Right lobe of liver (tissue), 6 donors: ENCODE results near the gene GKN1. TPM values are rescaled to one million over a fixed set of nuclear protein-coding genes. Genes with fewer than 3 reads are reported as not detected.

Experiments
- ATAC-seq, 4 donors: fragments of 200-7000 bp; cut with Tn5 transposase; one replicate each; pipeline ENCODE4 v1.9.1; 2020; ENCODE audit warnings: mild to moderate bottlenecking in 4 of 4, moderate library complexity in 4 of 4
- DNase-seq, 3 donors: peaks; one replicate each; pipeline ENCODE4 v3.0.0-alpha.2; 2020
- H3K27ac ChIP-seq, 3 donors: fragments of 200-600 bp; one replicate each; pipeline ENCODE4 v1.8.0; 2022
- H3K27me3 ChIP-seq, 2 donors: fragments of 200-600 bp; one replicate each; pipeline ENCODE4 v1.8.0; 2022
- H3K36me3 ChIP-seq, 4 donors: fragments of 200-600 bp; sonication (generic) in 1 of 4; one replicate each; pipeline versions ENCODE4 v1.5.1 to v1.8.0; 2017 to 2022; ENCODE audit warnings: control low read depth in 1 of 4
- H3K4me1 ChIP-seq, 4 donors: fragments of 200-600 bp; sonication (generic) in 1 of 4; one replicate each; pipeline versions ENCODE4 v1.5.1 to v1.8.0; 2017 to 2022; ENCODE audit warnings: control low read depth in 1 of 4
- H3K4me3 ChIP-seq, 3 donors: fragments of 200-600 bp; one replicate each; pipeline ENCODE4 v1.8.0; 2022
- H3K9me3 ChIP-seq, 4 donors: fragments of 200-600 bp; sonication (generic) in 1 of 4; one replicate each; pipeline versions ENCODE4 v1.5.1 to v1.8.0; 2017 to 2022; ENCODE audit warnings: control low read depth in 1 of 4
- CTCF ChIP-seq, 4 donors: fragments of 200-600 bp in 3 of 4; fragments of 450-650 bp in 1 of 4; IDR thresholded peaks; one replicate each; pipeline versions ENCODE4 v1.5.1 to v1.8.0; 2016 to 2022; ENCODE audit warnings: antibody characterized with exemption in 4 of 4, mild to moderate bottlenecking in 2 of 4
- POLR2A ChIP-seq: fragments of 450-650 bp; IDR thresholded peaks from one replicate; pipeline ENCODE4 v1.6.1; 2017; ENCODE audit warnings: antibody characterized with exemption, mild to moderate bottlenecking
- WGBS: methylation state at CpG from one replicate; pipeline ENCODE4 v1.1.6; 2018; ENCODE audit warnings: low coverage, low lambda C conversion rate; ENCODE audit not compliant: insufficient coverage; ENCODE audit errors: missing lambda C conversion rate; 5-methylcytosine and 5-hydroxymethylcytosine counted together
- intact Hi-C, 2 donors: fragments of 100-400 bp; cut with DNase I; formaldehyde crosslinking; loops; one replicate each; pipeline versions ENCODE4 v1.11.2 to v1.14.1; 2022
- total RNA-seq, 6 experiments: library from RNA; depleted of rRNA in 2 of 6; stranded (reverse); fragments of >200 nt in 2 of 6; fragmentation: NEBNext Ultra II Directional in 3 of 6; extraction: Animal tissue kit (Norgen Biotek cat#: 25700) in 3 of 6; gene quantifications; one replicate each; pipeline versions ENCODE4 v1.1.0 to v1.2.4, GENCODE V29; 2016 to 2023
- donor health status: DM: no; HTN: yes; CAD: no.
- donor health status: DM: no; HTN: no; CAD: no.
- donor health status: DM: no; HTN: no; CAD: no.
- donor health status: DM: no; HTN: yes; CAD: no.
- donor health status: DM: no; HTN: yes; CAD: no.

Gene GKN1
- total RNA-seq, 6 experiments from 2014 or later, result not detected

DNA sequence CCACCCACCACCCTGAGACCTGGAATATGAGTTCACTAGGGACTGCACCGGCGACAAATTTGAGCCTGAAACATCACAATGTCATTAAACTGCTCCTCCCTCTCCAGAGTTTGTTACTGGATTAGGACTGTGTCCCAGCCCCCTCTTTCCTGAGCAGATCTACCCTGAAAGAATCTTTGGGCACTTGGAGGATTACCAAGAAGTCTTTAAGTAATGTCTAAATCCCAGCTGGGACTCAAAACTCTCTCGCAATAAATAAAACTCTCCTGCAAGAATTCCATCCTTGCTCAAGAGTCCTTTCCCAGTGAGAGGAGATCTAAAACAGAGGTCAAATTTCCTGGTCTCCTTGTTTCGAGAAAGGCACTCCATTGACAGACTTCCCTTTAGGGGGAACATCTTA lies 42.6 kb upstream of the GKN1 start:
- ATAC-seq, result no peak

DNA sequence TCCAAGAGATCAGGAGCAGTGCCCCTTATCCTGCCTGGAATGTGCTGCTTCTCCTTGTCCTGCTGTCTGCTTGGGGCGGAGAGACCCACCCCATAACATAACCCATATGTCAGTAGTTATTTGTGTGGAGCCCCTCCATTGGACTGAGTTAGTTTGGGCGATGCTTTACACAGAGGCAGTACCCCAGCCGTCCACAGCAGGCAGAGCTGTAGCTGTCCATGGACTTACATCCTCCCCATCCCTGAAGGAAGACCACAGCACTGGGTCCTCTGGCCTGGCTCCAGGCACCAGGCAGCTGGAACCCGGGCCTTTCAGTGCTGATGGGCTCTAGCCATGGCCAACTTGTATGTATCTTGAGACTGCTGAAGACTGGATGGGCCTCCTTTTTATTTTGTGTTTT lies 42.0 kb upstream of the GKN1 start:
- DNase-seq (no peak), ATAC-seq (no peak)
- intact Hi-C loops, result no loop called here
- Histone ChIP-seq H3K27ac (no peak overlapping the region), H3K27me3 (no peaks in the 10 kb centered on the region), H3K4me1 (no peaks in the 10 kb centered on the region), H3K4me3 (no peak overlapping the region), H3K36me3 (no peaks in the 10 kb centered on the region), H3K9me3 (no peaks in the 10 kb centered on the region)
- WGBS, result 100% methylated on average over 1 of the region's 4 CpGs
- no peak for TF ChIP-seq POLR2A
- no peak for TF ChIP-seq CTCF (IDR thresholded peaks at IDR 0.05)

More for the DNA sequence above, 42.6 kb upstream of the GKN1 start:
- Histone ChIP-seq H3K27ac (no peak overlapping the region), H3K9me3 (no peaks in the 10 kb centered on the region), H3K36me3 (no peaks in the 10 kb centered on the region), H3K27me3 (no peaks in the 10 kb centered on the region), H3K4me1 (no peaks in the 10 kb centered on the region), H3K4me3 (no peak overlapping the region)
- intact Hi-C loops, result no loop called here
- DNase-seq, result no peak
- WGBS, result 87% methylated on average over 2 of the region's 4 CpGs
- TF ChIP-seq POLR2A, result no peak

DNA sequence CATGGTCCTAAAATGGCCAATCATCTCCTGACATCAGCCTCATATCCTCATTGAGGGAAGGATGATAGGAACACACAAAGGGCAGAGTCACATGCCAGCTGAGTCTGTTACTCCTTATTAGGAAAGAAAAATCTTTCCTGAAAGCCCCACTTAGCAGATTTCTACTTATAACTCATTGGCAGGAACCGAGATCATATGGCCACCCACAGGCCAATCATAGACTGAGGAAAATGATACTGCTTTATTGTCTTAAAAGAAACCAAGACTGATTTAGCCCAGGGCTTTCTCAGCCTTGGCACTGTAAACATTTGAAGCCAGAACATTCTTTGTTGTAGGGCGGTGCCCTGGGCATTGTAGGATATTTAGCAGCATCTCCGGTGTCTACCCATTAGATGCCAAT lies 40.4 kb upstream of the GKN1 start:
- ATAC-seq (no peak), DNase-seq (no peak)
- Histone ChIP-seq H3K36me3 (no peaks in the 10 kb centered on the region), H3K4me3 (no peak overlapping the region), H3K27me3 (no peaks in the 10 kb centered on the region), H3K27ac (no peak overlapping the region), H3K9me3 (no peaks in the 10 kb centered on the region), H3K4me1 (no peaks in the 10 kb centered on the region)
- WGBS, result 68% methylated on average over 3 of the region's 3 CpGs
- intact Hi-C loops, result no loop called here
- TF ChIP-seq POLR2A, result no peak
- no peak for TF ChIP-seq CTCF (IDR thresholded peaks at IDR 0.05)

- H3K27me3 ChIP-seq, result no peaks in the 10 kb centered on the region
- H3K36me3 ChIP-seq, result no peaks in the 10 kb centered on the region
- H3K27ac ChIP-seq, result no peak overlapping the region
- TF ChIP-seq POLR2A (no peak), CTCF (IDR thresholded peaks at IDR 0.05) (no peak)
- no peak overlapping the region for H3K4me3 ChIP-seq
- no peaks in the 10 kb centered on the region for H3K9me3 ChIP-seq
- H3K4me1 ChIP-seq, result no peaks in the 10 kb centered on the region
- intact Hi-C loops, result no loop called here
- ATAC-seq, result no peak
- WGBS, result no CpG with 5 or more reads among the region's 5 CpGs
- no peak for DNase-seq
Measured at GRCh38 chr2:68935471-68935870, 39.0 kb upstream of the GKN1 start.

DNA sequence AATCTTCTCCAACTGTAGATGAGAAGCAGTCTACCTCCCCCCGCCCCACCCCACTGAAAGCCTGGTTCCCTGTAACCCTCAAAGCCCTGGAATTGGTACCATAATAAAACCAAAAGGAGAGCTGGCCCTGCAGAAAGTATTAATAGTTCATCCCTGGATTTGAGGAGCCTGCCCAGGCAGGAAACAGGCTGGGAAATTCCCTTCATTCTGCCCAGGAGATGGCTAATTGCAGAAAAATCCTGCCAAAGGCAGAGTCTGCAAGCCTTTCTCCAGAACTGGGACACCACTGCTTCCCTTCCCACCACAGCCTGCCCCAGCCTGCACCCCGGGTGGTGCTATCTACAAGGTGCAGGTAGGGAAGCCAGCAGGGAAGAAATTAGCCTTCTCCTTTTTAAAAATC lies 38.0 kb upstream of the GKN1 start:
- TF ChIP-seq CTCF (IDR thresholded peaks at IDR 0.05) (no peak), POLR2A (no peak)
- Histone ChIP-seq H3K9me3 (no peaks in the 10 kb centered on the region), H3K4me3 (no peak overlapping the region), H3K4me1 (no peaks in the 10 kb centered on the region), H3K27me3 (no peaks in the 10 kb centered on the region), H3K27ac (no peak overlapping the region), H3K36me3 (no peaks in the 10 kb centered on the region)
- intact Hi-C loops, result no loop called here
- DNase-seq, result no peak
- ATAC-seq, result peak in 1 of 4 donors; percentile 30
- 35% methylated on average over 2 of the region's 2 CpGs for WGBS
